NCI-H1105 (cell line): ENCODE results near the gene SF3A2.

ENCODE experiments used
- DNase-seq: peaks from one replicate; lab custom pipeline; 2025; lab: John Stamatoyannopoulos, UW

The SF3A2 gene

GRCh38 chr19:2253106-2254063, 16.8 kb downstream of the SF3A2 start:
- no peak for DNase-seq

GRCh38 chr19:2254064-2254872, 17.6 kb downstream of the SF3A2 start:
- no peak for DNase-seq

GRCh38 chr19:2255112-2255845, 18.7 kb downstream of the SF3A2 start:
- DNase-seq = no peak

GRCh38 chr19:2255982-2256685, 19.5 kb downstream of the SF3A2 start, which contains the start of gene JSRP1:
Gene JSRP1 (minus strand): TSS chr19:2256417. CDS start chr19:2255314, 1,103 bp downstream.
- no peak for DNase-seq

GRCh38 chr19:2259336-2259735, 22.7 kb downstream of the SF3A2 start:
- no peak for DNase-seq

GRCh38 chr19:2260341-2260805, 23.7 kb downstream of the SF3A2 start:
- no peak for DNase-seq

GRCh38 chr19:2261438-2262172, 25.0 kb downstream of the SF3A2 start:
- no peak for DNase-seq

GRCh38 chr19:2266183-2266993, 29.8 kb downstream of the SF3A2 start:
- DNase-seq = no peak

- DNase-seq = no peak
These were observed 31.8 kb downstream of the SF3A2 start for GRCh38 chr19:2268480-2268830.

- no peak for DNase-seq
These were observed 32.2 kb downstream of the SF3A2 start for GRCh38 chr19:2268861-2269243.

GRCh38 chr19:2269244-2270156, 32.9 kb downstream of the SF3A2 start:
- DNase-seq = peak; percentile 95

- DNase-seq = no peak
These were observed 33.5 kb downstream of the SF3A2 start for GRCh38 chr19:2270157-2270422.

GRCh38 chr19:2270423-2271233, 34.0 kb downstream of the SF3A2 start:
- DNase-seq = no peak

GRCh38 chr19:2271234-2272103, 34.8 kb downstream of the SF3A2 start:
- DNase-seq = no peak

- no peak for DNase-seq
These were observed 36.9 kb downstream of the SF3A2 start for GRCh38 chr19:2273356-2274184.

- no peak for DNase-seq
These were observed 37.6 kb downstream of the SF3A2 start for GRCh38 chr19:2274185-2274711.
